ENCODE data around the gene COMP. TPM values are rescaled to one million over a fixed set of nuclear protein-coding genes. Genes with fewer than 3 reads are reported as not detected.

Gene COMP
- total RNA-seq, 1 experiment from 2014 or later, result not detected

- TF ChIP-seq, protein P1, sequence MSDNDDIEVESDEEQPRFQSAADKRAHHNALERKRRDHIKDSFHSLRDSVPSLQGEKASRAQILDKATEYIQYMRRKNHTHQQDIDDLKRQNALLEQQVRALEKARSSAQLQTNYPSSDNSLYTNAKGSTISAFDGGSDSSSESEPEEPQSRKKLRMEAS (IDR thresholded peaks at IDR 0.05), result peak; percentile 41; the same call in 1 of the 2 replicates
Measured at GRCh38 chr19:18763674-18764590, 27.2 kb downstream of the COMP start (continued).

- DNase-seq (ENCODE audit: low read depth, low spot score) (peak; percentile 26), ATAC-seq (peak; percentile 84)
Measured at GRCh38 chr19:18762125-18763023, 28.7 kb downstream of the COMP start.

More at GRCh38 chr19:18762125-18763023, 28.7 kb downstream of the COMP start:
- H3K27me3 ChIP-seq (ENCODE audit: insufficient read depth, low read length), result no peaks in the 10 kb centered on the region
- H3K4me2 ChIP-seq (ENCODE audit: low read length), result peak overlapping the region; percentile 56
- H2AFZ ChIP-seq (ENCODE audit: low read depth, low read length, poor library complexity, severe bottlenecking), result no peak overlapping the region
- H4K20me1 ChIP-seq (ENCODE audit: insufficient read depth), result no peaks in the 10 kb centered on the region
- intact Hi-C loops (cut with micrococcal nuclease), result no loop called here
- H3K27ac ChIP-seq (ENCODE audit: low read depth, low read length), result peak overlapping the region; percentile 45
- TF ChIP-seq POLR2AphosphoS5 (IDR thresholded peaks at IDR 0.05; ENCODE audit: low read depth, low read length) (peak; percentile 54; the same call in 1 of the 2 replicates), REST (IDR thresholded peaks at IDR 0.05; ENCODE audit: low read depth) (no peak)
- no peaks in the 10 kb centered on the region for H3K36me3 ChIP-seq (ENCODE audit: control insufficient read depth in 1 of 2, insufficient read depth in 2 of 2, low read length in 2 of 2)
- ChIA-PET RAD21 (ENCODE audit: low non-redundant PET in 1 of 2, low total read pairs in 2 of 2, uncharacterized antibody in 2 of 2, unreplicated experiment in 2 of 2) (interaction anchor here in 1 of 2 experiments (0.7 kb wide), 1 partner anchor 80 kb away, joined by 4 read pairs; no protein-coding TSS in a partner anchor), CTCF (no interaction called here), POLR2A (no interaction called here)
- H3K4me1 ChIP-seq (ENCODE audit: control insufficient read depth in 1 of 2, insufficient read depth in 2 of 2, low read length in 2 of 2), result peaks cover 38 to 41% of the 10 kb centered on the region in 2 experiments
- no TSS peak for BruUV-seq (replicated peaks)
- no peaks in the 10 kb centered on the region for H3K79me2 ChIP-seq (ENCODE audit: insufficient read depth, low read length)
- H3K4me3 ChIP-seq (replicated peaks in 1 of 2; ENCODE audit: low read depth in 1 of 2, low read length in 2 of 2), result no peak overlapping the region
- H3K9me3 ChIP-seq (ENCODE audit: control insufficient read depth in 1 of 2, insufficient read depth in 1 of 2, low read depth in 1 of 2, low read length in 2 of 2), result no peaks in the 10 kb centered on the region
- H3K9ac ChIP-seq (ENCODE audit: low read length), result 0 out of 2 replicates have a peak overlapping the region, but pooled peaks have one; percentile 5
- H3K9me2 ChIP-seq (ENCODE audit: insufficient read depth), result no peaks in the 10 kb centered on the region

All from HCT116 (cell line).